Measurements from ENCODE around the gene CAMKK2.
"Not testable (repeated sequence)": the region's sequence is repeated elsewhere in the genome, so short reads cannot be mapped to it uniquely, and the experiment has no call there.

The CAMKK2 gene

DNA sequence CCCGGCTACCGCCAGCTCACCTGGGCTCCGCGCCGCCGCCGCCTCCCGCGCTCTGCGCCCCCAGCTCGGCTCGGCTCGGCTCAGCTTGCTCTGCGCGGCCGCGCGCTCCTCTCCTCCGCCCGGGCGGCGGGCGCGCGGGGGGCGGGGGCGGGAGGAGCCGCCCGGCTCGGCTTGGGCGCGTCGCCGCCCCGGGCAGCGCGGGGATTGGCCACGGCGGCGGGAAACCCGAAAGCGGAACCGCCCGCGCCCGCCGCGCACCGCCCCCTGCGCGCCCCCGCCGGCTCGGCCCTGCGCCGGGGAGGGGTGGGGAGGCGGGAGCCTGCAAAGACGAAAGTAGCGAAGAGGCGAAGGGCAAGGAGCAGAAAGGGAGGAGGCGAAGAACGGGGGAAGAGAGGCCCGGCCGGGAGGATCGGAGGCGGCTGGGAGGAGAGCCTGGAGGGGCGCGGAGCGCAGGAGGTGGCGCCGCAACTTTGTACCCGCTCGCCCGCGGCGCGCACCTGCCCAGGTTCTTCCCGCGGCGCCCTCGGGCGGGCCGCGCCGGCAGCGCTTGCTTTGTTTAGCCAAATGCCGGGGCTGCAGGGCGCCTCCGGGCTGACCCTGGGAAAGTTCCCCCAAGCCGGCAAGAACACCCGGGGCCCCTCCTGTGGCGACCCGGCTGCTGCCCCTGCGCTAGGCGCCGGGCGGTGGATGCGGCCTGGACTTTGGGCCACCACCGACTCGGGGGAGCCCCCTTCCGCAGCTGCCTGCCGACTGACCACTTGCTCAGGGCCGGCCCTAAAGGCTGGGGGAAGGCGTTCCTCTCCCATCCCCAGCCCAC, at the start of gene CAMKK2:
CAMKK2 (minus strand) TSS at position 92 of the 817 bp plus-strand sequence. CDS start 22,183 bp downstream, outside the sequence.
- peak; percentile 77 for DNase-seq

DNA sequence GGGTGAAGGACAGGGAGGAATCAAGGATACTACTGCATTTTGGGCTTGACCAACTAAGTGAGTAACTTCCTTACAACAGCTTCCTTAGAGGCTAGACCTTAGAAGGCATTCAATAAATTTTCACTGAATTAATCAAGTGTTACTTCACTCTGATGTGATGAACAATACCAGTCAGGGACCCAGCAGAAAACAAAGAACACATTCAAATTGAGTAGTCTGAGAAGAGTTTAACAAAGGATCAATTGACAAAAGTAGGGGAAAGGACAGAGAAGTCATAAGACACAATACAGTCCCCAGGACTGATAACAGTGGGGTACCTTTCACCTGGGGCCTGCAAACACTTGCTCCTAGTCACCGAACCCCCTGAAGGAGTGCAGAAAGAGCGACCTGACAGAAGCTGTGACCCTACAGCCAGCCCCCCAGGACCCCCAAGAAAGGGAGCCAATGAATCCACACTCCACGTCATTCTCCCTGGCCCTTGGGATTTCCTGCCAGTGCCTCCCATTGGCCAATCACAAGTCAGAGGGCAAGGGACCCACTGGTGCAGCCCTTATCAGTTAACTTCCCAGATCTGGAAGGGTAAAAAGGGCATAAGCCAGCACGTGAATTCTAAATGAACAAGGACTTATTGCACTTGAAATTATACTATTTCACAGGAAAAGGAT, 48.8 kb upstream of the CAMKK2 start:
- no peak for DNase-seq

DNA sequence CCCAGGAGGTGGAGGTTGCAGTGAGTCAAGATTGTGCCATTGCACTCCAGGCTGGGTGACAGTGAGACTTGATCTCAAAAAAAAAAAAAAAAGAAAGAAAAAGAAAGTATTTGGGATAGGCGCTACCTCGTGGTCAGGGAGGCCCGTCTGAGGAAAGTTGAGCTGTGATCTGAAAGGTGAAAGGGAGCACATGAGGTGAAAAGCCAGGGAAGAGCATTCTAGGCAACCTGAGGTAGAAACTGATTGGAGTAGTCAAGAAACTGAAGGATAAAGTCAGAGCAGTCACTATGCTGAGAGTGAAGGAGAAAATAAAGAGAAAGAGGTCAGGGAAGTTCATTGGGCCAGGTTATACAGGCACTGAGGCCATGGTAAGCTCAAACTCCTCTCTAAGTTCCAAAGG, 48.0 kb upstream of the CAMKK2 start:
- no peak for DNase-seq

GRCh38 chr12:121337416-121337815, 40.9 kb upstream of the CAMKK2 start:
- no peak for DNase-seq

GRCh38 chr12:121334513-121335343, 38.2 kb upstream of the CAMKK2 start:
- DNase-seq = peak; percentile 71

- no peak for DNase-seq
These were observed 37.2 kb upstream of the CAMKK2 start for GRCh38 chr12:121333747-121334146.

DNA sequence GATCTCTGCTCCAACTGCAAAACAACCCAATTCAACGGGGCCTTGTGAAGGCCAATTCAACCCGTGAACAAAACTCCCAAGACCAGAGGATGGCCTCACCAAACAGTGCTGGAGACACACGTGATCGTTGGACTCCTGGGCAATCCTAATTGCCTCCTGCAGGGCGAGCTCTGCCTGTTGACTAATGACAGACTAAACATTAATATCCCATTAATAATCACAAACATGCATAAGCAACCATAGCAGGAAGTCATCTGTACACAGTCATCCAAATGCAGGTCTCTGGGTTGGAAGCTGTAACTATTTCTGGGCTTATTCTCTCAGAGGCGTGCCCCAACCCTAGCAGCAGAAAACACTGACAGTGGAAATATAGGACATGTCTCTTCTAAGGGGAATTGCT, 34.7 kb upstream of the CAMKK2 start:
- DNase-seq = no peak

GRCh38 chr12:121330692-121331091, 34.2 kb upstream of the CAMKK2 start:
- no peak for DNase-seq

- no peak for DNase-seq
These were observed 33.7 kb upstream of the CAMKK2 start for GRCh38 chr12:121330195-121330594.

DNA sequence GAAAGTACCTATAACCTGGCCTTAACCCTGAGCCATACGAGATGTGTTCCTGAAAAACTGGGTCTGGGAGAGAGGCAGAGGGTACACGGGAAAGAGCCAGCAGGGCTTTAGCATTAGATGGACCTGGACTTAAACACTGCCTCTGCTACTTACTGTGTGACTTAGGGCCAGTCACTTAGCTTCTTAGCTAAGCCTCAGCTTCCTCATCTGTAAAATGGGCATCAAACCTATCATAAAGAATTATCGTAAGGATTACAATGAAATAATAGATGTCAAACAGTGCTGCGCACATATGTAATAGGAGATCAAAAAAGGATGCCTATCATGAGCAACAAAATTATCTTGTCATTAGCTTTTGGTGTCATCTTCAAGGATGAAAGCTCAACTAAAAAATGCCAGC, 32.1 kb upstream of the CAMKK2 start:
- no peak for DNase-seq

DNA sequence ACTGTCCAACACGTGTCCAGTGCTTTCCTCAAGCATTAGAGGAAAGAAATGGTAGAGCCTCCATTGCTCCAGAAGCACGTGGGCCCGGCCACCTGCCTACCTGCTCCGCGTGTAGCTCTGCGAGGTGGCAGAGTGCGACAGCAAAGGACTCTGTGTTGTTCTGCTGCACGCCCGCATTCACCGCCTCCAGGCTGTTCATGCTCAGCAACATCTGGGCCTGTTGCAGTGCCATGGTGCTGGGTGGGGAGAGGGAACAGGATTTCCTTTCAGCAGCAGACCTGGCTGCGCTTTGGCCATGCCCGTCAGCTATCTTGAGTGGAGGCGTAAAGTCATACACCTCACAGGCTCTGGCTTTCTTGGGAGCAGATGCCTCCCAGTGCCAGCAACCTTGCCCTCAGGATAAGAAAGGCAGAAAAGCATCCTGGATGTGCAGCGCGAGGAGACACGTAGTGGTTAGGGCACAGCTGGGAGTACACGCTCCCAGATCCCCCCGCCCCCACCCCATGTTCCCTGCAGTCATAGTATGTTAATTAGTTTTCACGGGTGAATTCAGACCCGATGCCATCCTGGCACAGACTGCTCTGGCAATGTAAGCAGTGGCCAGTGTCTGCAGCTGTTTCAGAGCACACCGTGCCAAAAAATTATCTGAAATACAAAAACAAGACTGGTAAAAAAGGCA, 30.6 kb upstream of the CAMKK2 start:
- no peak for DNase-seq

GRCh38 chr12:121325922-121326396, 29.4 kb upstream of the CAMKK2 start:
- DNase-seq = no peak

DNA sequence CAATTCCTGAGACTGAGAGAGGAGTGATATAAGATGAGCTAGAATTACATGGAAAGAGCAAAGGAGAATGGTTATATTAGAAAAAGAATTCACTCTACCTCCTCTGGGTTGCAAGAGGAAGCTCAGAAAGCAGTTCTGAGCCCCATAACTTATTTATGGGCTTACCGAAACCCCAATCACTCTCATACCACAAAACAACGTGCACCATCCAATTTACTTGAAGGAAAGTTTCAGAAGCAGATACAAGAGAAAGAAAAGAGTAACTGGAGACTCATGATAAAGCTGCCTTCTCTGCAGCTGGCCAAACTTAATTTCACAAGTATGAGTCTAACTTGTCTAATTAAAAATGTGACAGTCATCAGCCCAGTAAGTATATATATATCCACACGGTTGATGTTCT, 27.4 kb upstream of the CAMKK2 start:
- DNase-seq = no peak

DNA sequence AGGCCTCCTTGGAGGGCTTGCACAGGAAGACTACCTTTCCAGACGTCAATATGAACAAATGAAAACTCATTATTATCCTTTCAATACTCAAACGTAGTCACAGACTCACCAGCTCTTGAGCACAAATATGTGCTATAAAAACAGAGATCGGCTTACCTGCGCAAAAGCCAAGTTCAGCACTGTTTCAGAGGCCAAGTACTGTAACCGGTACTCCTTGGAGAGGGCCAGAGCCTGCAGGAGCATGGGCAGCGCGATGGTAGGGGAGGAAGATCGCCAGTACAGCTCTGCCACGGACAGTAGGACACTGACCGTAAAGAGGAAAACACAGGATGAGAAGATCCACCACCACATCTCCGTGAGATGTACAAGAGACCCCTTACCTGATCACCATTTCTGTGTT, 21.6 kb upstream of the CAMKK2 start:
- no peak for DNase-seq

- no peak for DNase-seq
These were observed 17.9 kb upstream of the CAMKK2 start for GRCh38 chr12:121314431-121314830.

- DNase-seq = not testable (repeated sequence)
These were observed 13.7 kb upstream of the CAMKK2 start for GRCh38 chr12:121310231-121310630.

- not testable (repeated sequence) for DNase-seq
These were observed 10.9 kb upstream of the CAMKK2 start for GRCh38 chr12:121307397-121307796.

GRCh38 chr12:121304306-121304705, 7.8 kb upstream of the CAMKK2 start:
- DNase-seq = no peak

- DNase-seq = no peak
These were observed 5.4 kb upstream of the CAMKK2 start for GRCh38 chr12:121301876-121302275.

DNA sequence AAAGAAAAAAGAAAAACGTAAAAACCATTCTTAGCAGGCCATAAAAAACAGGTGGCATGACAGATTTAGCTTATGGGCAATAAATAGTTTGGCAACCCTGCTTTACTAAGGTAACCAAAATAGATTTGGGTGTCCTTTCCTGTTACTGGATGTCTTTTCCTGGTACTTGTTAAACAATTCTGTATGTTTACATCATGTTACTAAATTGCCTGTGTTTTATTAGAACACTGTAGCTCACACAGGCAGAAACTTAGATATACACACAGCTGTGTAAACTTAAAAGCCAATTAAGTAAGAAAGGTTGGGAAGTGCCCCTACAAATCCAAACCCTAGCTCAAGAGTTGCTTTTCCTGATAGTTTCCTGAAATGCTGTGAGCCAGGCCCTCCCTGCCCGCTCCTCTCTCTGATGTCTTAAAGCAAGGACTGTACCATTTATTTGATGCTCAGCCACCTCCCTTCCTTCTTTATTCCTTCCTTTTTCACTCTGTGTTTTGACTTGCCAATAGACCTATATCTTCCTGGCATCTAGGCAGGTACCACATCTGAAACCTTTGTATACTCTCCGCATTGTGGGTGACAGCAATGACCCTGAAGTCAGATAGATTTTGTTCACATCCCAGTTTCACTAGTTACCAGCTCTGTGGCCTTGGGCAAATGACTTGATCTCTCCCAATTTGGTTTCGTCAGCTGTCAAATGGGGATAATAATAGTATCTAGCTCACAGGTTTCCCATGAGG, 3.7 kb upstream of the CAMKK2 start:
- DNase-seq = no peak

- DNase-seq = no peak
These were observed 3.2 kb upstream of the CAMKK2 start for GRCh38 chr12:121299662-121300061.

GRCh38 chr12:121298411-121298810, 1.9 kb upstream of the CAMKK2 start:
- not testable (repeated sequence) for DNase-seq
